GM12875 (cell line): ENCODE results near the gene OR2F2.

Experiments used
- H3K4me3 ChIP-seq: one replicate; pipeline ENCODE4 v1.5.1; 2011; ENCODE audit warnings: low read depth, low read length, control low read depth
- TF ChIP-seq, protein P1 (sequence below): IDR thresholded peaks from 2 replicates; pipeline ENCODE4 v1.5.1; 2011; ENCODE audit warnings: low read depth, mild to moderate bottlenecking, control low read depth, inconsistent platforms, low read length, moderate library complexity, borderline replicate concordance; ENCODE audit not compliant: insufficient read depth

OR2F2 gene

DNA sequence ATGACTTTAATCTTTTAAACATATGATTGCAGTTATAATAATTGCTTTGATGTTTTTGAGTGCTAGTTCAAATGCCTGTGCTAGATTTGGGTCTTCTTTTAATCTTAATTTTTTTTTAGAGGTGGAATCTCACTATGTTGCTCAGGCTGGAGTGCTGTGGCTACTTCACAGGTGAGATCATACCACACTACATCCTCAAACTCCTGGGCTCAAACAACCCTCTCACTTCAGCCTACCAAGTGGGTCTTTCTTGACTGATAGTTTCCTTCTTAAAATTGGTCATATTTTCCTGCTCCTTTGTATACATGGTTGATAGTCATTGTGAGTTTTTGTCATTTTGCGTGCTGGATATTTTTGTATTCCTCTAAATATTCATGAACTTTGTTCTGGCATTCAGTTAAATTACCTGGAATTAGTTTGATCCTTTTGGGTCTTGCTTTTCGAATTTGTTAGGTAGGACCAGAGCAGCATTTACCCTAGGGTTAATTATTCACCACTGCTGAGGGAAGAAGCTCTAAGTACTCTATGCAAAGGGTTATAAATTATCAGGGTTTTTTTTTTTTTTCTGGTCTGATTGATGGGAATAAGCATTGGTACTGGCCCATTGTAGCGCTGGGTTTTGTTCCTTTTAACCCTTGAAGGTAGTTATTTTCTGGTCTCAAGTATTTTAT, 21.0 kb upstream of the OR2F2 start:
- no peak overlapping the region for H3K4me3 ChIP-seq
- TF ChIP-seq, protein P1, sequence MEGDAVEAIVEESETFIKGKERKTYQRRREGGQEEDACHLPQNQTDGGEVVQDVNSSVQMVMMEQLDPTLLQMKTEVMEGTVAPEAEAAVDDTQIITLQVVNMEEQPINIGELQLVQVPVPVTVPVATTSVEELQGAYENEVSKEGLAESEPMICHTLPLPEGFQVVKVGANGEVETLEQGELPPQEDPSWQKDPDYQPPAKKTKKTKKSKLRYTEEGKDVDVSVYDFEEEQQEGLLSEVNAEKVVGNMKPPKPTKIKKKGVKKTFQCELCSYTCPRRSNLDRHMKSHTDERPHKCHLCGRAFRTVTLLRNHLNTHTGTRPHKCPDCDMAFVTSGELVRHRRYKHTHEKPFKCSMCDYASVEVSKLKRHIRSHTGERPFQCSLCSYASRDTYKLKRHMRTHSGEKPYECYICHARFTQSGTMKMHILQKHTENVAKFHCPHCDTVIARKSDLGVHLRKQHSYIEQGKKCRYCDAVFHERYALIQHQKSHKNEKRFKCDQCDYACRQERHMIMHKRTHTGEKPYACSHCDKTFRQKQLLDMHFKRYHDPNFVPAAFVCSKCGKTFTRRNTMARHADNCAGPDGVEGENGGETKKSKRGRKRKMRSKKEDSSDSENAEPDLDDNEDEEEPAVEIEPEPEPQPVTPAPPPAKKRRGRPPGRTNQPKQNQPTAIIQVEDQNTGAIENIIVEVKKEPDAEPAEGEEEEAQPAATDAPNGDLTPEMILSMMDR, result no peak

DNA sequence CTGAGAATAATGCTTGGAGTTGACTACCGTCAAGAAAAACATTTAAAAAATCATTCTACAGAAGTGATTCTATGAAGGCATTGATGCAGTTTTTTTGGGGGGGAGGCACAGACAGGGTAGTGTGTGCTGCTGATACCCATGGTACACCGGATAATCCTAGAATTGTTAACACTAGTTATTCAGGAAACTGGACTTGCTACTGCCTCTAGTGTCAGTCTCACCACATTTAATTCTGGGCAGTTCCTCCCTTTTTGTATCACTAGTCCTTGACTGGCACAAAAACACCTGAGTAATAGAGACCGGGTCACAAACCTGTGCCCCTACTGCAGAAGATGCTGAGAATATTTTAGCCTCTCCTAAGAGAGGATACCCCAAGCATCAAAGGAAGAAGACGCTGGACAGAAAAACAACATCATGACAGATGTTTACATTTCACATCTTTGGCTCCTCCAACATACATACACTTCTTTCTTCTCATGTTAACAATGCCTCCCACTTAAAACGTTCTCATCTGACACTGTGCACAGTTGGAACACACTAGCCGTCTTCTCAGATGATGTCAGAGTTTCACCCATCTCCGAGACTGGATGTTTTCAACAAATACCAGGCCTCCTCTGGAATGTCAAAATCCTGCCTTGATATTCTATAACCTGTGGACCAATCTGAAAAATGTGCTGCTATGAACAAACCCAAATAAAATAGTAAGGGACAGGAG, 19.9 kb upstream of the OR2F2 start:
- TF ChIP-seq, protein P1, result no peak
- H3K4me3 ChIP-seq, result no peak overlapping the region

DNA sequence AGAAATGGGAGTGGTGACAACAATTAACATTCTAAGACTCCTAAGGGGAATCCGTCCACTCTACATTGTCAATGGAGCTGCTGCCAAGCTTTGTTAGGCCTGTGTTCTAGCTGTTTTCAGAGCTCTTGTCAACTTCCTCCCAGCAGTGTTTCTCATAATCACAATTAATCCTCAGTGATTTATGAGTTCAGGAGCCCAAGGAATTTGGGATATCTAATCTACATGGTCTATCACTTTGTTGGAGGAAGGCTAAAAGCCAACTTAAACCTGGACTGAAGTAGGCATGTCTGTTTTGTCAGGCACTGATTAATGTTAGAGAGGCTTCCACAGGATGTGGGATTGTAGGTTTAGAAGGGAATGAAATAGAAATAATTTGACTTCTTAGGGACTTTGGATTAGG, 10.2 kb upstream of the OR2F2 start:
- TF ChIP-seq, protein P1, result no peak
- H3K4me3 ChIP-seq, result no peak overlapping the region

DNA sequence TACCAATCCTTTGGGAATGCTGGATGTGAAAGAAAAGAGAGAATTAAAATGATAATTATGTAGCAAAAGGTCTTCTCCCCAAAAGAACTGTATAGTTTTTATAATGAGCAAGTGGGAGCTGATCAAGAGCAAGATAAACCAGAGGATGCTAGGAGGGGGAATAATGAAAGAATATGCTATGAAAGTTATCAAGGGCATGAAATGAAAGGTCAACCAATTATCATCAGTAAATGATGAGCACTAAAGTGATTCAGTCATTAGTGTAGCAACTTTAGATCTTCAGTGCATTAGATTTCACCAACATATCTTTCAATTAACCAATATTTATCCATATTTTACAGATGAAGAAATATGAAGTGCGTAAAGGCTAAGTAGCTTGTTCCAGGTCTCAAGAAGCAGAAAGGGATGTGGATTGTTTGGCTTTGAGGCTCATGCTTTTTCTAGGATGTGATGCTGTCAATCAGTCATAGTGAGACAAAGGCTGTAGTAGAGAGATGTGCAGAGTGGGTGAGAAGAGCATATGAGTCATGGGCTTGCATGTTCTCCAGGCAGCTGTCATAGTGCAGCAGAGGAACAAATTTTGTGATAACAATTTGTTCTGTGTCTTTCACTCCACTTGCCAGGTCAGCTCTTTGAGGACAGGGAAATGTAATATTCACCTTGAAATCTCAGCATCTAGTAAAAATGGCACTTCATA, 5.7 kb upstream of the OR2F2 start:
- H3K4me3 ChIP-seq, result no peak overlapping the region
- TF ChIP-seq, protein P1, result no peak

DNA sequence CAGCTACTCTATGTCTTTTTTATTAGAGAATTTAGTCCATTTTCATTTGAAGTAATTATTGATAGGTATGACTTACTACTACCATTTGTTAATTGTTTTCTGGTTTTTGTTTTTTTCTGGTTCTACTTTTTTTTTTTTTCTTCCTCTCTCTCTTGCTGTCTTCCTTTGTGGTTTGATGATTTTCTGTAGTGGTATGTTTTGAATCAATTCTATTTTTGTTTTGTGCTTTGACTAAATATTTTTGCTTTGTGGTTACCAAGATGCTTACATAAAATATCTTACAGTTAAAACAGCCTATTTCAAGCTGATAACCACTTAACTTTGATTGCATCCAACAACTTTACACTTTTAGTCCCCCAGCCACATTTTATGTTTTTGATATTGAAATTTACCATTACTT, 3.3 kb upstream of the OR2F2 start:
- H3K4me3 ChIP-seq, result no peak overlapping the region
- TF ChIP-seq, protein P1, result no peak

DNA sequence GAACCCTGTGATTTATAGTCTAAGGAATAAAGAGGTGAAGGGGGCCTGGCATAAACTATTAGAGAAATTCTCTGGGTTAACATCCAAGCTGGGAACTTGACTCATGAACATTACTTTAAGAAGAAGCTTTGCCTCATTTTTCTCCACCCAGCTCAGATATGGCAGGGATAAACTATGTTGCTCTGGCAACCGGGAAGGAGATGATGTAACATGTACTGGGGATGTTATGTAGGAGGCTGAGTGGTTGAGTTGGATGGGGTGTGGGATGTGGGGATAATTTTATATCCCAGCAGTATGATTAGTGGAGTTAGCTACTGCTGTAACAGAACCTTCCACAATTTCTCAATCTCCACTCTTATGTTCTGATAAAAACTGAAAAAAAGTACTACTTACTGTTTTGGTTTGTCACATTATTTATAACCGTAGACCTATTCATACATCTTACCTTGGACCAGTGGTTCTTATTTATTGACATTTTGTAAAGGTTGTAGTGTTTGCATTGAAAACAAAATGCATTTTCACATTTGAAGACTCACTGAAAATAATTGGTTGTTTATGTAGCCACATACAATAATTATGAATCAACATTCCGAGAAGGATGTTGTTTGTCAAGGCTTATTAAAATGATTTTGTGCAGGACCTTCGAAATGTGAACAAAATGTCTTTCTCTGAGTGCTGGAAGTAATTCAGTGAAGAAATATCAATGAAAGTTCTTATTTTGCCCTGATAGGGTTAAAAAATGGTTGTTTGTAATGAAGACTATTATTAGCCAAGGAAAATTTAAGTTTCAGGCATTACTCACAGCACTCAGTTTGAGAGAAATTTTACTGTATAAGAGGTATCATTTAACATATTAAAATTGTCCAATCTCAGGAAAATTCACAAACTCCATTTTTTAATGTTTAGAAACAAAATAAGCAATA, 1.3 kb downstream of the OR2F2 start:
- H3K4me3 ChIP-seq, result no peak overlapping the region
- TF ChIP-seq, protein P1, result no peak
